HepG2 (cell line): ENCODE results near the gene ZFHX3.

Source experiments
- FOXK1 ChIP-seq: sonication (generic); formaldehyde crosslinking; IDR thresholded peaks from 2 replicates; pipeline ENCODE4 v1.4.0; 2020; ENCODE audit warnings: low read depth, missing genetic modification reagents, borderline replicate concordance
- YY1 ChIP-seq: IDR thresholded peaks from 2 replicates; pipeline ENCODE4 v1.6.1; 2011; ENCODE audit warnings: low read length, low read depth, moderate library complexity, mild to moderate bottlenecking; ENCODE audit not compliant: insufficient read depth, insufficient replicate concordance

DNA sequence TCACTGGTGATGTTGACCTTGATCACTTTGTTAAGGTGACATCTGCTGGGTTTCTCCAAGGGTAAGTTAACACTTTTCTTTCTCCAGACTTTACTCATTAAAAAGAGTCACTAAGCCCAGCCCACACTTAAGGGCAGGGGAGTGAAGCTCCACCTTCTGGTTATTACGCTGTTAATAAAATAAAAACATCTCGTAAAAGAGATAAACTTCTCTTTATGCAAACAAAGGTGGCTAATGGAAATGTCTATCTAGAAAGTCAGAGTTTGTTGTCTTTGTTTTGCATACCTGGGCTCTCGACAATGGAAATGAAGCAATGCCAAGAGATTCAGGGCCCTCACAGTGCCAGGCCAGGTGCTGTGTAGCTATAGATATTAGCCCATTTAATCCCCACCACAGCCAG, 134.4 kb downstream of the ZFHX3 start:
- TF ChIP-seq FOXK1 (CRISPR knock-in tag) (no peak), YY1 (no peak)
